Endothelial cell of umbilical vein (primary cell): ENCODE data around the gene ZNG1F.
"Not testable (repeated sequence)": the region's sequence is repeated elsewhere in the genome, so short reads cannot be mapped to it uniquely, and the experiment has no call there.

Experiments used
- CTCF ChIP-seq, 2 donors: IDR thresholded peaks; 1 replicate in 1 of 2; 2 replicates in 1 of 2; pipeline ENCODE4 v1.5.1; 2011; ENCODE audit warnings: low read length in 2 of 2, mild to moderate bottlenecking in 2 of 2, moderate library complexity in 2 of 2, control low read depth in 1 of 2, inconsistent platforms in 1 of 2, low read depth in 1 of 2; ENCODE audit not compliant: insufficient read depth in 1 of 2; ENCODE audit errors: extremely low read depth in 1 of 2
- EZH2 ChIP-seq: IDR thresholded peaks from 2 replicates; pipeline ENCODE4 v1.6.1; 2012; ENCODE audit warnings: borderline replicate concordance, low read depth, mild to moderate bottlenecking, moderate library complexity, low read length, inconsistent platforms; ENCODE audit not compliant: severe bottlenecking
- FOS ChIP-seq: IDR thresholded peaks from 2 replicates; pipeline ENCODE4 v1.6.1; 2011; ENCODE audit warnings: mild to moderate bottlenecking, low read length, moderate library complexity, borderline replicate concordance; ENCODE audit not compliant: insufficient read depth
- GATA2 ChIP-seq: IDR thresholded peaks from 2 replicates; pipeline ENCODE4 v1.7.0; 2011; ENCODE audit warnings: low read depth, mild to moderate bottlenecking, moderate library complexity, mixed read lengths, low read length; ENCODE audit not compliant: insufficient read length, insufficient read depth
- MYC ChIP-seq: IDR thresholded peaks from one replicate; pipeline ENCODE4 v1.6.1; 2011; ENCODE audit warnings: mild to moderate bottlenecking, low read depth, low read length
- POLR2A ChIP-seq: IDR thresholded peaks from 2 replicates; pipeline ENCODE4 v1.6.1; 2012; ENCODE audit warnings: low read depth, mild to moderate bottlenecking, control low read depth, low read length
- POLR2AphosphoS5 ChIP-seq: IDR thresholded peaks from 2 replicates; pipeline ENCODE4 v1.6.1; 2012; ENCODE audit warnings: low read depth, mild to moderate bottlenecking, control low read depth, low read length, moderate library complexity; ENCODE audit not compliant: insufficient read depth

- TF ChIP-seq EZH2; CTCF (IDR thresholded peaks at IDR 0.05; ENCODE audit: extremely low read depth in 1 of 2, insufficient read depth in 1 of 2, low read depth in 1 of 2, low read length in 2 of 2); MYC; POLR2A; POLR2AphosphoS5; GATA2; FOS: not testable (repeated sequence)
These were observed 101.8 kb downstream of the ZNG1F start for GRCh38 chr9:41087157-41087780.
